Measurements from ENCODE around the gene DLG2.
"Not testable (repeated sequence)": the region's sequence is repeated elsewhere in the genome, so short reads cannot be mapped to it uniquely, and the experiment has no call there.

Gene DLG2

DNA sequence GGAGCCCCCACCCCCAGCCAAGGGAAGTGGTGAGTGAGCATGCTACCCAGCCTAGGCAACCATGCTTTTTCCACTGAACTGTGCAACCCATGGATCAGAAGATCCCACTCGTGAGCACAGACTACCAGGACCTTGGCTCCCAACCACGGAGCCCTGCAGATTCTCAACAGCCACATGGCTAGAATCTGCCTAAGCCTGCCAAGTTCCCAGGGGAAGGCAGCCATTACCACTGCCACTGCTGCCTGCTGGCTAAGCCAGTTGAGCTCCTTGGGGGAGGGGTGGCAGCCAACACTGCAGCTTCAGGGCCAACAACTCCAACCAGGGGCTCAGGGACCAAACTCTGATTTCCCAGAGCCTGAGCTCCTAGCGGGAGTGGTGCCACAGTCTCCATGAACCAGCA, 195.8 kb downstream of the DLG2 start:
- DNase-seq = no peak

DNA sequence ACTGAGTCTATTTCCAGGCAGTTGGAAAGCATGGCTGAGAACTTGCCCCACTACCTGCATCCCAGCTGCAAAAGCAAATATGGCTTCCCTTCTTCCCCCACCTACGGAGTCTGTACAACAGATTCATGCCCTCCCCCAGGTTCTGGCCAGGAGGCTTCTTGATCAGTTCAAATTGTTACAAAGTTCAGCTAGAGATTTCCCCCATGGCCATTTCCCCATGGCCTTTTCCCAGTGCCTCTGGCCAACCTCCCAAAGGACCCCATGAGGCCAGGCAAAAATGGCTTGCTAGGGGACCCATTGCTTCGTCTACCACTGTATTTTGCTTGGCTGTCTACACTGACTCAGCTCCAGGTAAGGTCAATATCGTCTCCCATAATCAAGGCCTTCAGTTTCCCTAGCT, 203.3 kb downstream of the DLG2 start:
- no peak for DNase-seq

DNA sequence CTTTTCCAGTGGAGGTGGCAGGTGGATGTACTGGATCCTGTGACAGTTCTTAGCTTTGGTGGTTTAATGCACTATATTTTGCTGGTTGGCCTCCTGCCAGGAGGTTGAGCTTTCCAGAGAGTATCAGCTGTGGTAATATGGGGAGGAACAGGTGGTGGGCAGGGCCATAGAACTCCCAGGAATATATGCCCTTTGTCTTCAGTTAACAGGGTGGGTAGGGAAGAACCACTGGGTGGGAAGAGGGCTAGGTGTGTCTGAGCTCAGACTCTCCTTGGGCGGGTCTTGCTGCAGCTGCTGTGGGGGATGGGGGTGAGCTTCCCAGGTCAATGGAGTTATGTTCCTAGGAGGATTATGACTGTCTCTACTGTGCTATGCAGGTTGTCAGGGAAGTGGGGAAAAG, 203.8 kb downstream of the DLG2 start:
- DNase-seq = no peak

- DNase-seq = no peak
Measured at GRCh38 chr11:85414175-85414574, 213.0 kb downstream of the DLG2 start.

DNA sequence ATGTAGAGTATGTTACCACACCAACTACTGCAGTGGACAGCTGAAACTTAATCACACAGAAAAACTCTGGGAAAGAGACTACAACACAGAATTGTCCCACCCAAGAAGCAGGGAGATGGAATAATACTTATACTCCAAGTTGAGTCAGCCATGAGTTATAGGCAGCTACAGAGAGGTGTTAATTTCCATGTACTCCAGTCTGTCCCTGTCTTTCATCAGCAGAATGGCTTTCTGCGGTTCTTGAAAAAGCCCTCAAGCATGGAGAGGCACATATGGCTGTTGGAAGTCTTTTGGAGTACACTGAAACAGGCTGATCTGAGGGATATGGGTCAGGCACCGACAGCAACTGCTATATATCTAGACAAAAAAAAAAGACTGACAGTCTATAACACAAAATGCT, 219.5 kb downstream of the DLG2 start:
- DNase-seq = no peak

GRCh38 chr11:85406841-85407240, 220.3 kb downstream of the DLG2 start:
- no peak for DNase-seq

GRCh38 chr11:85406316-85406715, 220.8 kb downstream of the DLG2 start:
- no peak for DNase-seq

- DNase-seq = not testable (repeated sequence)
Measured at GRCh38 chr11:85395515-85396055, 231.6 kb downstream of the DLG2 start.

- no peak for DNase-seq
Measured at GRCh38 chr11:85394283-85394682, 232.9 kb downstream of the DLG2 start.

DNA sequence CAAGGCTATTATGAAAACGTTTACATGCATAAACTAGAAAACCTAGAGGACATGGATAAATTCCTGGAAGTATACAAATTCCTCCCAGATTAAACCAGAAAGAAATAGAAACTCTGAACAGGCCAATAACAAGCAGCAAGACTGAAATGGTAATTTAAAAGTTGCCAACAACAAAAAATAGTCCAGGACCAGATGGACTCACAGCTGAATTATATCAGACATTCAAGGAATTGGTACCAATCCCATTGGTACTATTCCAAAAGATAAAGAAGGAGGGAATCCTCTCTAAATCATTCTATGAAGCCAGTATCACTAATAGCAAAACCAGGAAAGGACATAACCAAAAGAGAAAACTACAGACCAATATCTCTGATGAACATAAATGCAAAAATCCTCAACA, 236.0 kb downstream of the DLG2 start:
- no peak for DNase-seq

GRCh38 chr11:85385547-85385946, 241.6 kb downstream of the DLG2 start:
- no peak for DNase-seq

DNA sequence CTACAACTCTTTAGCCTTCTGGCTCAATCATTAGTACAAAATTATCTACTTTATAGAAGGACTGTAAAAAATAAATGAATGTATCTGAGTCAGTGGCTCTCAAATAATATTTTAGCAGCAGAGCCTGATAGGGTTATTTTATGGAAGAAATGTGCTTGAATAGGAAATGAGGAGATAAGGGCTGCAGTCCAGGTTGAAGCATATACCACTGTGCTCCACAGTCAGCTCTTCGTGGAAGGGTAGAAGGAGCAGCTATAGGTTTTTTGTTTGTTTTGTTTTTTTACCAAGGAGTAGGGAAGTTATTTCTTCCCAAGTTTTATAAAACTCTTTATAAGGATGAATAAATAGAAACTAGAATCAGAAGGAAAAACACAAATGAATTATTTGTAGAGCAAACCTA, 242.0 kb downstream of the DLG2 start:
- DNase-seq = no peak

DNA sequence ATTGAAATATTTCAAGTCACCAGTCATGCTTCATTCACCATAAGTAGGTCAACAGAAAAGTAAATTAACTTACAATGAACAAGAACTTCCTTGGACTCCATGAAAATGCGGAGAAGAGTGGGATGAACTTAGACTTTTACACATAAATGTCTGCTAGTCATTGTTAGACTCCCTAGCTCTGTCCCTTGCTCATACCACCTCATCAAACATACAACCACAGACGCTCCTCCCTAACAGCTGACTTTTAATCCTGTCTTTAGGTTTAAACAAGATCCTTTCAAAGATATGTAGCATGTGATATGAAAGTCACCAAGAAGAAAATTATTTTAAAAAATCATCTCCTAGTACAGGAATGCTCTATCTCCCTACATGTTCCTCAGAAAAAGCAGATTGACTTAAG, 248.1 kb downstream of the DLG2 start:
- no peak for DNase-seq

DNA sequence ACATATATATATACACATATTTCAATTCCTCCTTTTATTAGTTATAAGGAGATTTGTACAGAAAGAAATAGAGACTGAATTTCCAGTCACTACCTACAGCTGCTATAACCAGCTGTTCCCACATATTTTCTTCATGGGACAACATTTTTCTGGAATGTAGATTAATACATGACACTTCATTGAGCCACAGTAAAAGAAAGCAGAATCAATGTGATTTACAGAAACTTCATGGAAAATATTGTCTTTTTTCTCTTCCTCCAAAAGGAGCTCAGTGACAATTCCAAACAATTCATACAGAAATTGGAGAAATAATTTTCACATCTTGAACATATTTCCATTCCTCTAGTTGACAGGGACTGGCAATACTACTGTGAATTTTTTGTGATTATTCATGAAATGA, 249.2 kb downstream of the DLG2 start:
- no peak for DNase-seq

GRCh38 chr11:85359859-85360258, 267.3 kb downstream of the DLG2 start:
- DNase-seq = no peak

GRCh38 chr11:85355921-85356320, 271.2 kb downstream of the DLG2 start:
- DNase-seq = no peak

- DNase-seq = not testable (repeated sequence)
Measured at GRCh38 chr11:85349539-85349938, 277.6 kb downstream of the DLG2 start.

DNA sequence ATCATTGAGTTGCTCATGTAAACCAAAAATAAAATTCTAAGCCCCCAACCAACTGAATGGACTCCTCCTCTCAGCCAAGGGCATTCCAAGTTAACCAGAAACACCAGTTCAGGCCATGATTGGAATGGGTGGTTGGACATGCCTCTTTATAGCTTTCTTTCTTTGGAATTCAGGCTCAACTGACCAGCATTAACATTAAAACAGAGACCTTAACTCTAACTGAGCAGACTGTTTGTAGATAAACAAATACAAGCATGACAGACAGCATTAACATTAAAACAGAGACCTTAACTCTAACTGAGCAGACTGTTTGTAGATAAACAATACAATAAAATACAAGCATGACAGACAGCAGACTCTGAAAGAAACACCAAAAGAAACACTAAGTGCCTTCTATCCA, 278.2 kb downstream of the DLG2 start:
- no peak for DNase-seq

DNA sequence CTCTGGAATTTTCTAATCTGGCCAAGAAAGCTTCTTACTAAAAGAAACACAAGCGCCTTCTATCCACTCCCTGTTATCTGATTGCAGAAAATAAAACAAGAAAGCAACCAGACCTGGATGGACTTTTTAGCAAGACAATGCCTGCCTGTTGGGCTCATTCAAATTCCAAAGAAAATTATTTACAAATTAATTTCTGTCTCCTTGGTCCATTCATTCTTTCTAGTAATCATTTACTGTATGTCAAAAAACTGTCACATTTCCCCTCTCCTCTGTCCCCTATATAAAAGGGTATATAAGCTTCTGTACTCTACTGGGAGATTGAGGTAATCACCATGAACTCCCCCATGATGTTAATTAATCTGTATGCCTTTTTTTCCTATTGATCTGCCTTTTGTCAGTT, 279.9 kb downstream of the DLG2 start:
- no peak for DNase-seq

DNA sequence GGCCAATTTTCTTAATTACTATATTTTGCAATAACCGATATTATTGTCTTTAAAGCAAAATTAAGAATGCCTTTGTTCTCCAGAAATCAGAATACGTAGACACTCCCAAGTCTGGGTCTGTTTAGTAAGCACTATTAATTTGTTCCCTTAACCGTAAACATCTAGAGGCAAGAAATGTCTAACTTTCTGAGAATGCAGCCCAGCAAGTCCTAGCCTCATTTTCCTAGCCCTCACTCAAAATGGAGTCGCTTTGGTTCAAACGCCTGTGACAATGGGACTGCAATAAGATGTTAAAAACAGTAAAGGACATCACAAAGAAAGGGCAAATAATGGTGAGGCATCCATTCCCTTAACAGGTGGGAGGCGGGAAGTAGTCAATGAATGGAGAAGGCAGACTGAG, 280.7 kb downstream of the DLG2 start:
- no peak for DNase-seq

- not testable (repeated sequence) for DNase-seq
Measured at GRCh38 chr11:85340846-85341245, 286.3 kb downstream of the DLG2 start.

DNA sequence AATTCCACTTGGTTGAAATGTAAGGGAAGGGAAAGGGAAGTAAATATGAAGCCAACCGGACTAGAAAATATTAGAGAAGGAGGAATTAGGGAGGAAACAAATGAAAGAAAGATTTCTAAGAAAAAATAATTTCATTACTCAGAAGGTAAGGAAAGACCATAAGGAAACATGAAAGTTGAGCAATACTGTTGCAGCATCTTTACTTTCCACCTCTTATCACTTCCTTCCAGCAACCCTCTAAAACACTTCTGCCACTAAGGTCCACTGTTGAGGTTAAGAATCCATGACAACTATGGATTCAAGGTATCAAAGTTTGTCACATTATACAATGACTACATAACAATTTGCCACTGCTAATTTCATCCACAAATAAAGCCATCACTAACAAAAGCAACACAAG, 308.6 kb downstream of the DLG2 start:
- no peak for DNase-seq

DNA sequence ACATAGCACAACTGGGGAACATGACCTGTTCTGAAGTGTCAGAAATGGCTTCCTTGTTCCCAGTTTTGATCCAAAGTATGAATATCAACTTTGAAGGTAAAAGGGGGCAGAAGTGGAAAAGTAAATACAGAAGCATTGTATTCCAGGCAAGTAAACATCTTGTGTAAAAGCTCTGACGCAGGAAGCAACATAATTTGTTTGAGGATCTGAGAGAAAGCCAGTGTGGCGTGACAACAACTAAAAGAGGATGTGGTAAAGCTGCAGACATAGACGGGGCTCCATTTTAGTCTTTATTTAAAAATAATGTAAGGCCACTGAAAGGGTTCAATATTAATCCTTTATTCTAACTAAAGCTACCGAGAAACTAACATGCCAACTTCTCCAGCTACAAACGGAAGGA, 310.2 kb downstream of the DLG2 start:
- DNase-seq = no peak

DNA sequence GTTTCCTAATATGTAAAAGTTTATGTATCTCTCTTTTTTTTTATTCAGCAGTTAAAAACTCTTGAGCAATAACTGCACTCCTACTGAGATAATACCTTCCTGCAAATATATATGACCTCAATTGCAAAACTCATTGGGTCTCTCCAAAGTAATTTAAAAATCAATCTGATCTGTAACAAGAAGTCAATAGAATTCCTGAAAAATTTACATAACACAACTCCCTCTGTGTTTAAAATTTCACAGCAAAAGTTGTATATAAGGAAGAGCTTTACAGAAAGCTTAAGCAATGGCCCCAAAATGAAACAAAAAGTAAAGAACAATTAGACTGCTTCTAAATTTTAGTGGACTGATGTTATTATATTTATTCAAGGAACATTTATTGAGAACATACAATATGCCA, 313.4 kb downstream of the DLG2 start:
- DNase-seq = no peak

DNA sequence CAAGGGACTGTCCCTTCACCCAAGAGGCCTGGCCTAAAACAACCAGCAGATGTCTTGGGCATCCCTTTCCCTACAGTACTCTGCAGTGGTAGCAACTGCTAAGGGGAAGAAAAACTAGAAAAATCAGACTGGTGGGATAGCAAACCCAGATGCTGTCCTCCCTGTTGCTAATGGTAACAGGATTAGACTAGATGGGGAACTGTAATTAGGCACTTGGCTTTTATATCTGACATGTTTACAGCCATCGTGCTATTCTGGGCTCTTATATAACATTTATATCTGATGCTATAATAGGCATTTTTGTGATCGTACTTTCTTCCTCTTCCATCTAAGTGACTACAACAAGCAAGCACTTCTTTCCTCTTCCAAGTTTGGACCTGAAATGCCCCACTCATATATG, 316.7 kb downstream of the DLG2 start:
- no peak for DNase-seq

DNA sequence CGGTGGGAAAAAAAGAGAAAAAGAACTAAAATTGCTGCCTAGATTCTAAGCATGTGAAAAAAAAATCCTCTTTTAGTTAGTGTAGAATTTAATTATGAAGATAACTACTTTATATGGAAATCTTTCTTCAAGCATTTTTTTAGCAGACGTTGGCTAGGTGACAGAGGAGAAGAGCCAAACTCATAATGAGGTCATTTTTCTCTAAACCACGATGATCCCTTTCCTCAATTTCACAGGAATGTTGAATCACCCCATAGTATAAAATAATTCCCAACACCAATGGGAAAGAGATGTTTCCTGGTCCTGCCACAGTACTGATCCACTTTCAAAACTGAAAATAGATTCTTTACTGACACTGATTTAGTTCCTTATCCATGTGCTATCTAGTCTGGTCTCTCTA, 319.8 kb downstream of the DLG2 start:
- no peak for DNase-seq

Data from NK-92 treated with Interleukin-12 subunit alpha and Interleukin-12 subunit beta, amount 100 ng/mL, for 24 hours (cell line).